NCI-H128 (cell line): Measurements from ENCODE around the gene ZBTB20.
"Not testable (repeated sequence)": the region's sequence is repeated elsewhere in the genome, so short reads cannot be mapped to it uniquely, and the experiment has no call there.

ENCODE experiments used
- DNase-seq: peaks from one replicate; lab custom pipeline; 2025; ENCODE audit not compliant: unreplicated experiment; lab: John Stamatoyannopoulos, UW

Gene ZBTB20

DNA sequence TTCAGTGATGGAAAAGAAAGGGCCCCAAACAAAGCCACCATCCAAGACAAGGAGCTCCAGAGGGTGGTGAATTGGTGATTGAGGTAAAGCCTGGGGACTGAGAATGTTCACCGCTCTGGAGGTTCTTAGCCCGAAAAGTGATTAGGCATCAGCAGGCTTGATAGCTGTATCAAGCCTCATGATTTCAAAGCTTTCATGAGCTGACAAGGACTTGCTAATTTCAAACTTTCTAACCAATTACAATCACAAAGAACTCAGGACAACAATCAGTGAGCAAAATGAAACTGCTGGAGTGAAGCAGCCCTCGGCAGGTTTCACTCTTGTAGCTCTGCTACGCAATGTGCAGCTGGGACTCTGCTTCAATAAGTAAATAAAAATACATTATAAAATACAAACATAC lies 461.9 kb downstream of the ZBTB20 start:
- no peak for DNase-seq

DNA sequence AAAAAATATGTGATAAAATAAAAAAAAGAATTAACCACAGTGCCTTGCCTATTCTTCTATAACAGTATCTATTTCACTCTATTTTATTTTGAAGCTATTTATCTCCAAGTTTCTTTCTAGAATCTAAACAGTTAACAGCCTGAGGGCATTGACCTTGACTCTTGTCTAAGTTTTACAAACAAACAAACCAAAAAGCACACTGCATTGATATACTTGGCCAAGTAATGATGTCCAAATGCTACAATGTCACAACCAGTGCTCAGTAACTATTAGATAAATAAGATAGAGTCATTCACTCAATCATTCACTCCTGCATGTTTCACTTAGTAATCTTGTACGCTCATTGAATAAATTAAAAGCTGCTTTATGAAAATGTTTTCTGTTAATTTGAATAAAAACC lies 466.8 kb downstream of the ZBTB20 start:
- DNase-seq: no peak

- DNase-seq: not testable (repeated sequence)
These were observed 467.3 kb downstream of the ZBTB20 start for GRCh38 chr3:114679773-114680172.

DNA sequence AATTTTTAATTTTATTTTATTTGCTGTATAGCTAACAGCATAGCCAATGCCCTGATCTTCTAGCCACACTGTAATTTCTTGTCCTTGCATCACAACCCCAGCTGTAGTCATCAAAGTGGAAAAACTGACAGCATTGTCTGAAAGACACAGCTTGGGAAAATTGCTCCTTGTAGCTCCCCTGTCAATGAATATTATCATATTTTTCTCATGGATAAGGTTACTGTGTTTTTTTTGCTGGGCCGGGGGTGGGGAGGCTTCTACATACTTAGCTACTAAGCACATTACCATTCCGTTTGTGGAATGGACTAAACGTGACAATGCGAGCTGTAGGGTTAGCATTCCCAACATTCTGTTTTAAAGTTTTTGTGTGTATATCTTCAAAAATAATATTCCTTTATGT lies 472.0 kb downstream of the ZBTB20 start:
- no peak for DNase-seq

GRCh38 chr3:114674036-114674435 lies 473.1 kb downstream of the ZBTB20 start:
- DNase-seq: no peak

- DNase-seq: no peak
These were observed 473.6 kb downstream of the ZBTB20 start for GRCh38 chr3:114673481-114673880.

- no peak for DNase-seq
These were observed 474.2 kb downstream of the ZBTB20 start for GRCh38 chr3:114672692-114673447.

DNA sequence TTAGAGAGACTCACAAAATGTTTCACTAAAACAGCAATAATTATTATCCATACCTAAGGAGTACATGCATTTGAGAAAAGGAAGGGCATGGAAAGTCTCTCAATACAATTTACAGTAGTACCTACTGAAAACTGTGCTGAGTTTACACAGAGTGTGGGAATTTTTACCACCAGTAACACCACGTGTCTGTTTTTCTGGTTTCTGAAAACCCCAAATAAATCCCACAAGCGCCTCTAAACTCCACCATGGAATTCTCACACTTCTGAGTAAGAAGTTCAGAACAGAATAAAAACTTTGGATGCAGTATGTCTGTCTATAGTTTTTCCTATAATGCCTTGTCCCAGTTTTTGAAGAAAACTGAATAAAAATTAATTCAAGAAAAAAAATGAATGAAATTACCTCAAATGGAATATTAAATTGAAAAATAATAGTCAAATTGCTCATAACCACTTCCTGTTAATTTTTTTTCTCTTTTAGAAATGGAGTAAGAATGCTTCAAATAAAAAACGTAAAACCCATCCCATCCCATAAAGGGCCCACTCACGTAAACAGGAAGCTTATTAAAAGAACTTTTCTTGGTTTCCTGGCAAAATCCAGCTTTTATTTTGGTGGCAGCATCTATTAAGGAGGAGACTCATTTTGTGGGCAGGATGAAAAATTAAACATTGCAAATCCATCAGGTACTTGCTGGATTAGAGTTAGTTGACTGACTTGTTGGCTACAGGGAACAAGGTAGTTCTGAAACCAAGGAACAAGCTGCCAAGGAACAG lies 475.2 kb downstream of the ZBTB20 start:
- DNase-seq: no peak

DNA sequence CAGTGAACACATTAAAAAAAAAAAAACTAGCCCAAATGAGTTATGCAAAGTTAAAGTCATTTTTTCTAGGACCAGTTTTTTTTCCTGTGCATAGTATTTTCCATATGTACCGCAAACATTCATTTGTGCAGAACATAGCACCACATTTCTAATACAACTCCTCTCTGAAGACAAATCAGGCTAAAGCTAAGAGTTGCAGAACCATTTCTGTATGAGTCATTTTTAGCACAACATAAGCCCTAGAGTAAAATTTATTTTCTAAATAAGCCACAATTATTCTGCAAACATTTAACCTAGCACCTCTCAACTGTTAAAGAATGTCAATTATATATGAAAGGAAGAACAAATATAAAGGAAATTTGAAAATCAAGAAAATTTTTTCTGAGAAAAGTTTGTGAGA lies 477.5 kb downstream of the ZBTB20 start:
- no peak for DNase-seq

DNA sequence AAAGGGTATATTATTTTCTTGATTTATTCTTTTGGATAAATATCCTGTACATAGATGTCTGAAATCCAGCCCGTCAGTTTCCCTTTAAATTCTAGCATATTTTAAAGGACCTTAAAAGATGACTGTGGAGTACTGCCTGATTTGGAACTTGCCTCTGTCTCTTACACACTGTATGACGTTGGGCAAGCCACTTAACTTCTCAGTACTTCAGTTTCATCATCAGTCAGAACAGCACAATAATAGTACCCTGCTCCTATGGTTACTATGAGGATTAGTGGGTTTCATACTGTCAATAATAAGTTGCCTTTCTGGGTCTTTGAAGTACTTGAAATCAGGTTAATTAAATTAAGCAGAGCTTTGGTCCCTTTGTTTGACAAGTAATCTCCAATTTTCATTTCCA lies 479.0 kb downstream of the ZBTB20 start:
- DNase-seq: no peak

DNA sequence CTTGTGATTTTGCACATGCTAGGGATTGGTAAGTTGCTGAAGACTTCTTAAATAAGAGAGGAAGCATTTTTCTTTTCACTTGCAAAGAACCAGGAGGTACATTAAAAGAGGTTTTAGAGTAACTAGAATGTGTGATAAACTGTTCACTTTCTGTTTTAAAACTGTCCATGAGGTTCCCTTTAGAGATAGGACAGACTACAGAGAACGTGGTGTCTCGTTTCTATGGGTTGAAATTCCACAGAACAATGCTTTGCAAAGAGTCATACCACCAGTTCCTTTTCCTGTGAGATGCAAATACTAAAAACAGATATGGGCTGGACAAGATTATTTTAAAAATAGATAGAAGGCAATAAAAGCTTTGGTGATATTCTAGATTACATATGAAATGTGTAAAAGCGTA lies 480.5 kb downstream of the ZBTB20 start:
- no peak for DNase-seq

GRCh38 chr3:114664006-114664405 lies 483.1 kb downstream of the ZBTB20 start:
- DNase-seq: no peak

DNA sequence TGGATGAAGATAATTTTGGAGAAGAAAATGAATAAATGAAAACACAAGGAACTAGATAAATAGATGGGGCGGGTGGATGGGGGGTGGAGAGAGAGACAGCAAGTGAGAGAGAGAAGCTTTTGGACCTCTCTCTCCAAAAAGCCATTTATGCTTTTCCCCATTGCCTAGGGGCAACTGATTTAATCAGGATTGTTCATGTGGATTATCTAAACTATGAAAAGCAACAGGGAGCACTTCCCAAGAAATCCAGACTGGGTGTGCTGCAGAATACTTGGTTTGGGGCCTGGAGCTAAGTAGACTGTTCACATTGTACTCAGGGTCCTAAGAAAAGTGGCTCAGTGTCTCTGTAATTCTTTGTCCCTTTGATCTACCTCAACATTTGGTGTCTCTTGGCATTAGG lies 486.3 kb downstream of the ZBTB20 start:
- no peak for DNase-seq

DNA sequence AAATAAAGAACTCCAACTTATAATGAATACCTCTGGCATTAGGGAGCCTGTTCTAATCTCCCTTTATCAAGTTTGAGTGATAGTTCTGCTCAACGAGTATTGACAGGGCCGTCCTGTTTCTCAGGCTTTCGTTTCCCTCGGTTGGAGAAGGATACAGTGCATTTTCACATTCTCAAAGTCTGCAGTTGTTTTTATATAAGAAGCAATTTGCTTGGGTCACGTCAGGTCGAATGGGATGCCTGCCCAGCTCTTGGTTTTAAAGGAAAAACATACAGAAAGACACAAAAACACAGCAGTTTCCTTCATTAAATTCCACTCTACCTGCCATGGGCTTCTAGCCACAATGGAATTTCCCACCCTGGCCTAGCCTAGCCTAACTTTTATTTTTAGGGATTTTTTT lies 487.0 kb downstream of the ZBTB20 start:
- no peak for DNase-seq

- no peak for DNase-seq
These were observed 487.7 kb downstream of the ZBTB20 start for GRCh38 chr3:114659109-114660061.

DNA sequence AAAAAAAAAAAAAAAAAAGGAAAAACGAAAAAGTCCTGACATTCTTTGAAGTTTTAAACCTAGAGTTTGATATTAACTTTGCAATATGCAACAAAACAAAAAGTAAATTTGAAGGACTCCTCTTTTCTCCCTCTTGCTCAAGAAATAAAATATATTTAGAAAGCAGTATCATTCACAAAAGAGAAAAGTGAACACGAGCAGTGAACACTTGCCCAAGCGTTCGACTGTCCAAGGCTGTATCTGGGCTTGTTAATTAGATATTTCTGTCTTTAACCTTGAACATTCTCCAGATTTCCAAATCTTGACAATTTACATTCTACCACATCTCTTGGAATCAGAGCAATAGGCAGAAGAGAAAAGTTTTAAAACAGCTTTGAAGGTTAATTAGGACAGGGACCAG lies 495.5 kb downstream of the ZBTB20 start:
- no peak for DNase-seq

GRCh38 chr3:114650808-114651207 lies 496.3 kb downstream of the ZBTB20 start:
- no peak for DNase-seq

GRCh38 chr3:114649331-114649730 lies 497.8 kb downstream of the ZBTB20 start:
- DNase-seq: no peak

DNA sequence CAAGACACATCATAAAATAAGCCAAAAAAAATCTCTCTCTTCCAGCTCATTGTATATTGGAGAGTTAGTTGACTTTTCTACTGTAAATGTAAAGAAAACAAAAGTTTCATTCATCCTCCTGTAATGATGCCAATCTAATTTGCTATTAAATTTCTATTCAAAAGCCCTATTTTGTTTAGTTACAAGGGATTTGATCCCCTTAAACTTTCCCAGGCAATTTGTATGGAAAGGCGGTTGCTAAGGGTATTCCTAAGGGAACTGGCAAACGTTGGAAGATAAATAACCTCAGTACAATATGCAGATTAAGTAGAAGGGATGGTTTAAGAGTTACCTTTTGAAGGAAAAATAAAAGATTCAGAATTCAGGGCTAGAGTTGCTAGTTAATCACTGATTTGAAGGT lies 500.6 kb downstream of the ZBTB20 start:
- DNase-seq: no peak

GRCh38 chr3:114645392-114645791 lies 501.7 kb downstream of the ZBTB20 start:
- no peak for DNase-seq

- no peak for DNase-seq
These were observed 502.7 kb downstream of the ZBTB20 start for GRCh38 chr3:114644367-114644766.
